K562 (cell line): Measurements from ENCODE around the gene ARL14EP. TPM values are rescaled to one million over a fixed set of nuclear protein-coding genes. Genes with fewer than 3 reads are reported as not detected.
A peak's percentile ranks its signal among the peaks of the same experiment; 100 is the strongest.

ENCODE experiments used
- ELF1 ChIP-seq: fragments of 200-800 bp; sonication (Bioruptor generic); IDR thresholded peaks from 2 replicates; pipeline ENCODE4 v1.6.1; 2016; ENCODE audit warnings: missing genetic modification characterization, missing compliant biosample characterization
- GTF2F1 ChIP-seq: IDR thresholded peaks from 2 replicates; pipeline ENCODE4 v1.6.1; 2011; ENCODE audit warnings: low read depth, low read length, improper control_type of control experiment
- HCFC1 ChIP-seq: IDR thresholded peaks from 2 replicates; pipeline ENCODE4 v1.6.1; 2012; ENCODE audit warnings: low read depth, low read length, improper control_type of control experiment
- MYBL2 ChIP-seq, 2 experiments: fragments of 450-650 bp in 1 of 2; sonication (generic) in 1 of 2; formaldehyde crosslinking in 1 of 2; IDR thresholded peaks; 2 replicates each; pipeline versions ENCODE4 v1.6.1 to v1.8.1; 2017 to 2022; ENCODE audit warnings: borderline replicate concordance in 1 of 2, inconsistent platforms in 1 of 2, low read depth in 1 of 2, mild to moderate bottlenecking in 1 of 2, missing genetic modification reagents in 1 of 2, moderate library complexity in 1 of 2
- NCOA2 ChIP-seq, 2 experiments: fragments of 450-650 bp; IDR thresholded peaks; 2 replicates each; pipeline ENCODE4 v1.6.1; 2018; ENCODE audit warnings: mild to moderate bottlenecking in 2 of 2, moderate library complexity in 1 of 2; ENCODE audit not compliant: partially characterized antibody in 2 of 2
- PCBP1 ChIP-seq: fragments of 200-400 bp; formaldehyde crosslinking; IDR thresholded peaks from 2 replicates; pipeline ENCODE4 v1.6.1; 2018; ENCODE audit warnings: mild to moderate bottlenecking, low read depth, low read length; ENCODE audit not compliant: poor library complexity, severe bottlenecking
- RAD21 ChIP-seq, 2 experiments: fragments of 250-450 bp in 1 of 2; fragments of 450-650 bp in 1 of 2; sonication (Bioruptor Pico) in 1 of 2; formaldehyde crosslinking in 1 of 2; IDR thresholded peaks in 1 of 2; conservative IDR thresholded peaks in 1 of 2; 2 replicates each; pipeline versions ENCODE4 v1.4.0 to v1.8.0; 2020 to 2022; ENCODE audit warnings: mild to moderate bottlenecking in 2 of 2, moderate library complexity in 1 of 2
- RBM39 ChIP-seq: fragments of 200-400 bp; formaldehyde crosslinking; optimal IDR thresholded peaks from 2 replicates; pipeline ENCODE3; 2018; ENCODE audit warnings: low read depth, low read length
- SMC3 ChIP-seq: conservative IDR thresholded peaks from 2 replicates; pipeline ENCODE4 v1.6.1; 2011; ENCODE audit warnings: low read depth, low read length, improper control_type of control experiment; ENCODE audit not compliant: insufficient read depth
- TAF9B ChIP-seq: fragments of 450-650 bp; IDR thresholded peaks from 2 replicates; pipeline ENCODE4 v1.6.1; 2018; ENCODE audit warnings: mild to moderate bottlenecking; ENCODE audit not compliant: partially characterized antibody
- polyA plus RNA-seq, 8 experiments: library from polyadenylated mRNA; depleted of rRNA in 4 of 8; stranded (reverse) in 5 of 8; unstranded in 3 of 8; fragments of >200 nt; fragmentation: Nextera tagmentation in 2 of 8; fragmentation: Illumina TruSeq in 1 of 8; extraction: Ambion mirVana in 2 of 8; extraction: Trizol in 1 of 8; gene quantifications; 2 replicates each; pipeline versions ENCODE4 v1.2.1 to v1.2.3, GENCODE V29; 2011 to 2014; ENCODE audit warnings: inconsistent platforms in 1 of 8, missing spikeins in 1 of 8
- total RNA-seq, 7 experiments: library from RNA; depleted of rRNA in 6 of 7; stranded (reverse); fragments of >200 nt in 6 of 7; fragmentation: Illumina TruSeq in 2 of 7; extraction: Trizol in 2 of 7; gene quantifications; 2 replicates each; pipeline versions ENCODE4 v1.2.1 to v1.2.3, GENCODE V29; 2011 to 2021; ENCODE audit warnings: low replicate concordance in 1 of 7
- TF ChIP-seq, protein P1 (sequence below): fragments of 250-450 bp; sonication (Bioruptor Pico); IDR thresholded peaks from 2 replicates; pipeline ENCODE4 v1.9.0; 2021; ENCODE audit warnings: mild to moderate bottlenecking, inconsistent platforms
- TF ChIP-seq, protein P2 (sequence below): fragments of 200-600 bp; sonication (generic); IDR thresholded peaks from one replicate; pipeline ENCODE4 v1.6.1; 2012; ENCODE audit warnings: mild to moderate bottlenecking, low read depth, low read length, inconsistent platforms

The ARL14EP gene
- total and polyA plus RNA-seq, 9 of the 15 experiments (the other 6 are each of a cell fraction or from before 2014, with no cell fraction given): 11.4 to 42.7 (median 25.9) TPM

DNA sequence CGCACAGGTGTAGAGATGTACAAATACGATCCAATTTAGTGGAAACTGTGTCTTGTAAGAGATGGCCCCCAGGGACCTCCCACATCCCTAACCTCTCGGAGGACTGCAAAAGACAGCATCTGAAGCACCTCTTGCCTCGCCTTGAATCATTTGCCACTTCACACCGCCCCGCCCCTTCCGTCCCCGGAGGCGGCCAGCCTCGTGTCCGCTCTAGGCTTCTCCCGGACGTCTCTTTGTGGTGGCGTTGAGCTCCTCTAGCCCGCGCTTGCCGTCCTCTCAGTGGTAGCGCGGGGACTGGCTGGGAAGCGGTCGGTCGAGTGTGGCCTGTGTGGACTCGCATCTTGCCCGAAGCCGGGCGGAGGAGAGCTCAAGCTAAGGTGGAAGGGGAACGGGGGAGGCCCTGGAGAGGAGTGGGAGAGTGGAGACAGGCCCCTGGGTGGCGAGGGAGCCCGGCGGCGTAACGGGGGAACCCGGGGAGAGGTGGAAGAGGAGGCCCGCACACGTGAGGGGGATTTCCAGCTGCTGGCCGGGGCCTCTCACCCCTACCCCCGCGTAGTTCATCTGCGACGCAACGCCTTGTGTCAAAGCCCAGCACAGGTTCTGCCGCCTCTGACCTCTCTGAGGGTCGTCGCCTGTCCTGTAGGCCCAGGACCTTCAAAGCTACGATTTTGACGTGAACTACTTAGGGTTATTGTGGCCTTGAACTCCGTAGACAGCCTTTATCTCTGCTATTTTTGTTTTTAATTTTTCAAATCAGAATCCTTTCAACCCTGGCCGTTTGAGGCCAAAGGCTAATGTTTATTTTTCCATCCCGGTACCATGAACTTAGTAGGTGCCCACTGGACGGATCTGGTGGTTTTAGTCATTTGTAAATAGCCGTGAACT, at the start of gene ARL14EP (continued):
- TF ChIP-seq SMC3 (no peak), PCBP1 (peak; percentile 52), GTF2F1 (no peak), MYBL2 (IDR thresholded peaks at IDR 0.05; ENCODE audit: low read depth) (no peak), MYBL2 (CRISPR knock-in tag; IDR thresholded peaks at IDR 0.05; ENCODE audit: borderline replicate concordance) (no peak), ELF1 (tag) (peak; percentile 49; the same call in 1 of the 2 replicates), HCFC1 (peak; percentile 80), NCOA2 (IDR thresholded peaks at IDR 0.05; ENCODE audit: partially characterized antibody in 2 of 2) (no peak), TAF9B (peak; percentile 94), RAD21 (CRISPR knock-in tag; conservative IDR thresholded peaks at IDR 0.05 in 1 of 2, IDR thresholded peaks at IDR 0.05 in 1 of 2) (no peak), RBM39 (no peak)
- TF ChIP-seq, protein P1, sequence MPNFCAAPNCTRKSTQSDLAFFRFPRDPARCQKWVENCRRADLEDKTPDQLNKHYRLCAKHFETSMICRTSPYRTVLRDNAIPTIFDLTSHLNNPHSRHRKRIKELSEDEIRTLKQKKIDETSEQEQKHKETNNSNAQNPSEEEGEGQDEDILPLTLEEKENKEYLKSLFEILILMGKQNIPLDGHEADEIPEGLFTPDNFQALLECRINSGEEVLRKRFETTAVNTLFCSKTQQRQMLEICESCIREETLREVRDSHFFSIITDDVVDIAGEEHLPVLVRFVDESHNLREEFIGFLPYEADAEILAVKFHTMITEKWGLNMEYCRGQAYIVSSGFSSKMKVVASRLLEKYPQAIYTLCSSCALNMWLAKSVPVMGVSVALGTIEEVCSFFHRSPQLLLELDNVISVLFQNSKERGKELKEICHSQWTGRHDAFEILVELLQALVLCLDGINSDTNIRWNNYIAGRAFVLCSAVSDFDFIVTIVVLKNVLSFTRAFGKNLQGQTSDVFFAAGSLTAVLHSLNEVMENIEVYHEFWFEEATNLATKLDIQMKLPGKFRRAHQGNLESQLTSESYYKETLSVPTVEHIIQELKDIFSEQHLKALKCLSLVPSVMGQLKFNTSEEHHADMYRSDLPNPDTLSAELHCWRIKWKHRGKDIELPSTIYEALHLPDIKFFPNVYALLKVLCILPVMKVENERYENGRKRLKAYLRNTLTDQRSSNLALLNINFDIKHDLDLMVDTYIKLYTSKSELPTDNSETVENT (CRISPR knock-in tag): peak; percentile 99
- TF ChIP-seq, protein P2, sequence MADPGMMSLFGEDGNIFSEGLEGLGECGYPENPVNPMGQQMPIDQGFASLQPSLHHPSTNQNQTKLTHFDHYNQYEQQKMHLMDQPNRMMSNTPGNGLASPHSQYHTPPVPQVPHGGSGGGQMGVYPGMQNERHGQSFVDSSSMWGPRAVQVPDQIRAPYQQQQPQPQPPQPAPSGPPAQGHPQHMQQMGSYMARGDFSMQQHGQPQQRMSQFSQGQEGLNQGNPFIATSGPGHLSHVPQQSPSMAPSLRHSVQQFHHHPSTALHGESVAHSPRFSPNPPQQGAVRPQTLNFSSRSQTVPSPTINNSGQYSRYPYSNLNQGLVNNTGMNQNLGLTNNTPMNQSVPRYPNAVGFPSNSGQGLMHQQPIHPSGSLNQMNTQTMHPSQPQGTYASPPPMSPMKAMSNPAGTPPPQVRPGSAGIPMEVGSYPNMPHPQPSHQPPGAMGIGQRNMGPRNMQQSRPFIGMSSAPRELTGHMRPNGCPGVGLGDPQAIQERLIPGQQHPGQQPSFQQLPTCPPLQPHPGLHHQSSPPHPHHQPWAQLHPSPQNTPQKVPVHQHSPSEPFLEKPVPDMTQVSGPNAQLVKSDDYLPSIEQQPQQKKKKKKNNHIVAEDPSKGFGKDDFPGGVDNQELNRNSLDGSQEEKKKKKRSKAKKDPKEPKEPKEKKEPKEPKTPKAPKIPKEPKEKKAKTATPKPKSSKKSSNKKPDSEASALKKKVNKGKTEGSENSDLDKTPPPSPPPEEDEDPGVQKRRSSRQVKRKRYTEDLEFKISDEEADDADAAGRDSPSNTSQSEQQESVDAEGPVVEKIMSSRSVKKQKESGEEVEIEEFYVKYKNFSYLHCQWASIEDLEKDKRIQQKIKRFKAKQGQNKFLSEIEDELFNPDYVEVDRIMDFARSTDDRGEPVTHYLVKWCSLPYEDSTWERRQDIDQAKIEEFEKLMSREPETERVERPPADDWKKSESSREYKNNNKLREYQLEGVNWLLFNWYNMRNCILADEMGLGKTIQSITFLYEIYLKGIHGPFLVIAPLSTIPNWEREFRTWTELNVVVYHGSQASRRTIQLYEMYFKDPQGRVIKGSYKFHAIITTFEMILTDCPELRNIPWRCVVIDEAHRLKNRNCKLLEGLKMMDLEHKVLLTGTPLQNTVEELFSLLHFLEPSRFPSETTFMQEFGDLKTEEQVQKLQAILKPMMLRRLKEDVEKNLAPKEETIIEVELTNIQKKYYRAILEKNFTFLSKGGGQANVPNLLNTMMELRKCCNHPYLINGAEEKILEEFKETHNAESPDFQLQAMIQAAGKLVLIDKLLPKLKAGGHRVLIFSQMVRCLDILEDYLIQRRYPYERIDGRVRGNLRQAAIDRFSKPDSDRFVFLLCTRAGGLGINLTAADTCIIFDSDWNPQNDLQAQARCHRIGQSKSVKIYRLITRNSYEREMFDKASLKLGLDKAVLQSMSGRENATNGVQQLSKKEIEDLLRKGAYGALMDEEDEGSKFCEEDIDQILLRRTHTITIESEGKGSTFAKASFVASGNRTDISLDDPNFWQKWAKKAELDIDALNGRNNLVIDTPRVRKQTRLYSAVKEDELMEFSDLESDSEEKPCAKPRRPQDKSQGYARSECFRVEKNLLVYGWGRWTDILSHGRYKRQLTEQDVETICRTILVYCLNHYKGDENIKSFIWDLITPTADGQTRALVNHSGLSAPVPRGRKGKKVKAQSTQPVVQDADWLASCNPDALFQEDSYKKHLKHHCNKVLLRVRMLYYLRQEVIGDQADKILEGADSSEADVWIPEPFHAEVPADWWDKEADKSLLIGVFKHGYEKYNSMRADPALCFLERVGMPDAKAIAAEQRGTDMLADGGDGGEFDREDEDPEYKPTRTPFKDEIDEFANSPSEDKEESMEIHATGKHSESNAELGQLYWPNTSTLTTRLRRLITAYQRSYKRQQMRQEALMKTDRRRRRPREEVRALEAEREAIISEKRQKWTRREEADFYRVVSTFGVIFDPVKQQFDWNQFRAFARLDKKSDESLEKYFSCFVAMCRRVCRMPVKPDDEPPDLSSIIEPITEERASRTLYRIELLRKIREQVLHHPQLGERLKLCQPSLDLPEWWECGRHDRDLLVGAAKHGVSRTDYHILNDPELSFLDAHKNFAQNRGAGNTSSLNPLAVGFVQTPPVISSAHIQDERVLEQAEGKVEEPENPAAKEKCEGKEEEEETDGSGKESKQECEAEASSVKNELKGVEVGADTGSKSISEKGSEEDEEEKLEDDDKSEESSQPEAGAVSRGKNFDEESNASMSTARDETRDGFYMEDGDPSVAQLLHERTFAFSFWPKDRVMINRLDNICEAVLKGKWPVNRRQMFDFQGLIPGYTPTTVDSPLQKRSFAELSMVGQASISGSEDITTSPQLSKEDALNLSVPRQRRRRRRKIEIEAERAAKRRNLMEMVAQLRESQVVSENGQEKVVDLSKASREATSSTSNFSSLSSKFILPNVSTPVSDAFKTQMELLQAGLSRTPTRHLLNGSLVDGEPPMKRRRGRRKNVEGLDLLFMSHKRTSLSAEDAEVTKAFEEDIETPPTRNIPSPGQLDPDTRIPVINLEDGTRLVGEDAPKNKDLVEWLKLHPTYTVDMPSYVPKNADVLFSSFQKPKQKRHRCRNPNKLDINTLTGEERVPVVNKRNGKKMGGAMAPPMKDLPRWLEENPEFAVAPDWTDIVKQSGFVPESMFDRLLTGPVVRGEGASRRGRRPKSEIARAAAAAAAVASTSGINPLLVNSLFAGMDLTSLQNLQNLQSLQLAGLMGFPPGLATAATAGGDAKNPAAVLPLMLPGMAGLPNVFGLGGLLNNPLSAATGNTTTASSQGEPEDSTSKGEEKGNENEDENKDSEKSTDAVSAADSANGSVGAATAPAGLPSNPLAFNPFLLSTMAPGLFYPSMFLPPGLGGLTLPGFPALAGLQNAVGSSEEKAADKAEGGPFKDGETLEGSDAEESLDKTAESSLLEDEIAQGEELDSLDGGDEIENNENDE: no peak
